ENCODE data around the gene UGT1A9.

Gene UGT1A9

GRCh38 chr2:233792720-233793119, 121.0 kb downstream of the UGT1A9 start:
- TF ChIP-seq, protein P1, sequence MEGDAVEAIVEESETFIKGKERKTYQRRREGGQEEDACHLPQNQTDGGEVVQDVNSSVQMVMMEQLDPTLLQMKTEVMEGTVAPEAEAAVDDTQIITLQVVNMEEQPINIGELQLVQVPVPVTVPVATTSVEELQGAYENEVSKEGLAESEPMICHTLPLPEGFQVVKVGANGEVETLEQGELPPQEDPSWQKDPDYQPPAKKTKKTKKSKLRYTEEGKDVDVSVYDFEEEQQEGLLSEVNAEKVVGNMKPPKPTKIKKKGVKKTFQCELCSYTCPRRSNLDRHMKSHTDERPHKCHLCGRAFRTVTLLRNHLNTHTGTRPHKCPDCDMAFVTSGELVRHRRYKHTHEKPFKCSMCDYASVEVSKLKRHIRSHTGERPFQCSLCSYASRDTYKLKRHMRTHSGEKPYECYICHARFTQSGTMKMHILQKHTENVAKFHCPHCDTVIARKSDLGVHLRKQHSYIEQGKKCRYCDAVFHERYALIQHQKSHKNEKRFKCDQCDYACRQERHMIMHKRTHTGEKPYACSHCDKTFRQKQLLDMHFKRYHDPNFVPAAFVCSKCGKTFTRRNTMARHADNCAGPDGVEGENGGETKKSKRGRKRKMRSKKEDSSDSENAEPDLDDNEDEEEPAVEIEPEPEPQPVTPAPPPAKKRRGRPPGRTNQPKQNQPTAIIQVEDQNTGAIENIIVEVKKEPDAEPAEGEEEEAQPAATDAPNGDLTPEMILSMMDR (IDR thresholded peaks at IDR 0.05), result no peak
- H3K27me3 ChIP-seq, result no peaks in the 10 kb centered on the region
- no peak overlapping the region for H3K4me3 ChIP-seq (ENCODE audit: low read depth in 1 of 2, low read length in 1 of 2)
- no peaks in the 10 kb centered on the region for H3K36me3 ChIP-seq
- H3K9me3 ChIP-seq, result no peaks in the 10 kb centered on the region
- no peak overlapping the region for H3K27ac ChIP-seq
- no peaks in the 10 kb centered on the region for H3K4me1 ChIP-seq (ENCODE audit: control insufficient read depth in 1 of 2, insufficient read depth in 1 of 2, low read depth in 1 of 2, low read length in 1 of 2)

DNA sequence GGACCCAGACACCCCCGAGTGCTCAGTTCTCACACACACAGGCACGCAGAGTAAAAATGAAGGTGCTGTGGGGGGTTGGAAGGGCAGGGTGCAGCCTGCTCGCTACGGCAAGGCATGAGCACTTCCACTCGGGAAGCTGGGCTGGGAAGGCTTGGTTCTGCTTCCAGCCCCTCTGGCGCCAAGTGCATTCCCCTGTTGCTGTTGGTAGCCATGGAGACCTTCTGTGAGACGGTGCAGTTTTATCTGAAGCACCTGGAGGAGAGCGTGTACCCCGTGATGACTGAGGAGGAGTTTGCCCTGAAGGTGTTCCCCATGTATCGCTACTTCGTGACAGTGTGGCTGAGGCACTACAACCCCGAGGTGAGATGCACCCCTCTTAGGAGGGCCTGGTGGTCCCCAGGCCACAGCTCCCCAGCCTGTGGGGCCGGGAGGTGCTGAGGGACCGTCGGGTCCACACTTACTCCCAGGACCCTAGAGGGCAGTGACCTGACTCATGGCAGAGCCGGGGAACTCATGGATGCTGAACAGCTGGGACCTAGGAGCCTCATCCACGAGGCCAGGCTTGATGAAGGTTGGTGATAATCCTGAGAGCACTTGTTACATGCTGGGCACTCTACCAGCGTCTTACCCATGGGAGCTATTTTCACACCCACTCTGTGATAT, 121.9 kb downstream of the UGT1A9 start:
- Histone ChIP-seq H3K4me3 (ENCODE audit: low read depth in 1 of 2, low read length in 1 of 2) (no peak overlapping the region), H3K4me1 (ENCODE audit: control insufficient read depth in 1 of 2, insufficient read depth in 1 of 2, low read depth in 1 of 2, low read length in 1 of 2) (no peaks in the 10 kb centered on the region), H3K27ac (no peak overlapping the region), H3K9me3 (no peaks in the 10 kb centered on the region), H3K27me3 (no peaks in the 10 kb centered on the region), H3K36me3 (no peaks in the 10 kb centered on the region)
- TF ChIP-seq, protein P1 (IDR thresholded peaks at IDR 0.05), result no peak

DNA sequence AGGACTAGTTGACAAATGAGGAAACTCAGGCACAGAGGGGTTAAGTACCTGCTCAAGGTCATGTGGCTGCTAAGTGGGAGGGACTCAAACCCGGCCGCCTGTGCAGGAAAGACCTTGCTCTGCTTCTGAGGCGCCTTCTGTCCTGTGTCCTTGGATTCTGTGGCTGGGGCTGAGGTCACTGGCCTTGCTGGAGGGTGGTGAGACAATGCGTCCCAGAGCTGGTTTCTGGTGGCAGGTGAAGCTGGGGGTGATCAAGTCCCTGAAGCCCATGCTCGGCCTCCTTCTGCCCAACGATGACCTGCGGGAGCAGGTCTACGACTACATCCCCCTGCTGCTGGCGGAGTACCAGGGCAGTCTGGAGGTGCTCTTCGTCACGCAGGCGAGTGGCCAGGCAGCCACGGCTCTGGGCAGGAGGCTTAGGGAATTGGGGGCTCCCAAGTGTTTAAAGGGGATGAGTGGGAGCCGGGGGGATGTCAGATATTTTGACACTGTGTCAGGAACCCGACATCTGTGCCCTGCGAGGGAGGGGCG, 122.5 kb downstream of the UGT1A9 start:
- H3K27ac ChIP-seq, result no peak overlapping the region
- no peaks in the 10 kb centered on the region for H3K27me3 ChIP-seq
- no peaks in the 10 kb centered on the region for H3K36me3 ChIP-seq
- no peaks in the 10 kb centered on the region for H3K4me1 ChIP-seq (ENCODE audit: control insufficient read depth in 1 of 2, insufficient read depth in 1 of 2, low read depth in 1 of 2, low read length in 1 of 2)
- no peak overlapping the region for H3K4me3 ChIP-seq (ENCODE audit: low read depth in 1 of 2, low read length in 1 of 2)
- TF ChIP-seq, protein P1 (IDR thresholded peaks at IDR 0.05), result no peak
- H3K9me3 ChIP-seq, result no peaks in the 10 kb centered on the region

DNA sequence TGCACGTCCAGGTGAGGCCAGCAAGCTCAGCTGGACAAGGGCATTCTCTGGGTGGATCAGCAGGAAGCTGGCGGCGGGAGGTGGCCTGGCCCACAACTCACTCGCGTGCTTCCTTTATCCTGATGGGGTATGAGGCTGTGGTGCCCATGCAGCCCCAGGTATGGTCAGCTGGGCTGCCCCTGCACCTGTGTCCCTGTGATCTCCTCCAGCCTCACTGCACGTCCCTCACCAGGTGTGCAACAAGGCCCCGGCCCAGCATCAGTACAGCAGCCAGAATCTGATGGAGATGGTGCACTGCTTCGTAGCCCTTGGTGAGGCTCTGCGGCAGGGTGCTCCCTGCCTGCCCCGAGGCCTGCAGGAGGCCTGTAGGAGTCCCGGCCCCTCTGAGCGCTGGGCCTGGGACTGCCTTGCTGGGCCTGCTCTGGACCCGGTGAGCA, 124.1 kb downstream of the UGT1A9 start:
- H3K27me3 ChIP-seq, result no peaks in the 10 kb centered on the region
- H3K4me1 ChIP-seq (ENCODE audit: control insufficient read depth in 1 of 2, insufficient read depth in 1 of 2, low read depth in 1 of 2, low read length in 1 of 2), result no peaks in the 10 kb centered on the region
- H3K4me3 ChIP-seq (ENCODE audit: low read depth in 1 of 2, low read length in 1 of 2), result no peak overlapping the region
- TF ChIP-seq, protein P1 (IDR thresholded peaks at IDR 0.05), result no peak
- H3K27ac ChIP-seq, result no peak overlapping the region
- H3K9me3 ChIP-seq, result no peaks in the 10 kb centered on the region
- no peaks in the 10 kb centered on the region for H3K36me3 ChIP-seq

DNA sequence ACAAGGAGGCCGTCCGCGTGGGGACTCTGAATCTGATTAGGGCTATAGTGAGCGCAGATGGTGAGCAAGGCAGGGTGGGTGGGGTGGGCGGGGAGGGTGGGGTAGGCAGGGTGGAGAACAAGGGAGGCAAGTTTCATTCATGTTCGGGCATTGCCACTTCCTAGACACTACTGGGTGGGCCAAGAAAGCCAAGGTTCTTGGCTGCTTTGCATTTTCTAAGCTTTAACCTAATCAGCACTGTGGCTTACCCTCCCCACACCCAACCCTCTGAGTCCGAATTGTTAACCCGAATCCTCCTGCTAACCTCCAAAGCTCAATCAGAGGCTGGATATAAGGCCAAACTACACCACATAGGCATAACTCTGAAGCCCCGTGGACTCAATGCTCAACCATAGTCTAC, 124.6 kb downstream of the UGT1A9 start:
- TF ChIP-seq, protein P1 (IDR thresholded peaks at IDR 0.05), result no peak
- Histone ChIP-seq H3K27me3 (no peaks in the 10 kb centered on the region), H3K27ac (no peak overlapping the region), H3K4me3 (ENCODE audit: low read depth in 1 of 2, low read length in 1 of 2) (no peak overlapping the region), H3K9me3 (no peaks in the 10 kb centered on the region), H3K4me1 (ENCODE audit: control insufficient read depth in 1 of 2, insufficient read depth in 1 of 2, low read depth in 1 of 2, low read length in 1 of 2) (no peaks in the 10 kb centered on the region), H3K36me3 (no peaks in the 10 kb centered on the region)
